GM21526 (cell line): ENCODE results near the gene TFB1M.

Source experiments
- ATAC-seq: cut with Tn5 transposase; IDR thresholded peaks from one replicate; pipeline ENCODE4 v1.9.1; 2021; ENCODE audit warnings: moderate library complexity; ENCODE audit not compliant: unreplicated experiment, low FRiP score

The TFB1M gene

GRCh38 chr6:155267411-155267810, 46.9 kb downstream of the TFB1M start:
- ATAC-seq: no peak

DNA sequence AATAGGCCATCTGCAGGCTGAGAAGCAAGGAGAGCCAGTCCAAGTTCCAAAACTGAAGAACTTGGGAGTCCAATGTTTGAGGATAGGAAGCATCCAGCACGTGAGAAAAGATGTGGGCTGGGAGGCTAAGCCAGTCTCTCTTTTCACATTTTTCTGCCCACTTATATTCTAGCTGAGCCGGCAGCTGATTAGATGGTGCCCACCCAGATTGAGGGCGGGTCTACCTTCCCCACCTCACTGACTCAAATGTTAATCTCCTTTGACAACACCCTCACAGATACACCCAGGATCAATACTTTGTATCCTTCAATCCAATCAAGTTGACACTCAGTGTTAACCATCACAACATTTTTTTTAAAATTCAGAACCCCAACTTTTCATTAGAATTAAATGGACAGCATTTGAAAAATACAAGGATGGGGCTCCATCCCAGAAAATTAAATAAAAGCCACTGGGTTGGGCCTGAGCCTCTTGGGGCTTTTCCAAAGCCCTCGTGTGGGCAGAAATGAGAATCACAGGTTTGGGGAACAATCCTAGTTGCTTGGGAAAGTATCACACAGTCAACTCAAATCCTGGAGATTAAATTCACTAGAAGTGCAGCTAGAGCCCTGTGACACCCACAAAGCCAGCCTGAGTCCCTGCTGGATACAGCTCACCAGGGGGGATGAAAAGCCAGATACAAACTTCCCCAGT, 48.3 kb downstream of the TFB1M start:
- no peak for ATAC-seq

DNA sequence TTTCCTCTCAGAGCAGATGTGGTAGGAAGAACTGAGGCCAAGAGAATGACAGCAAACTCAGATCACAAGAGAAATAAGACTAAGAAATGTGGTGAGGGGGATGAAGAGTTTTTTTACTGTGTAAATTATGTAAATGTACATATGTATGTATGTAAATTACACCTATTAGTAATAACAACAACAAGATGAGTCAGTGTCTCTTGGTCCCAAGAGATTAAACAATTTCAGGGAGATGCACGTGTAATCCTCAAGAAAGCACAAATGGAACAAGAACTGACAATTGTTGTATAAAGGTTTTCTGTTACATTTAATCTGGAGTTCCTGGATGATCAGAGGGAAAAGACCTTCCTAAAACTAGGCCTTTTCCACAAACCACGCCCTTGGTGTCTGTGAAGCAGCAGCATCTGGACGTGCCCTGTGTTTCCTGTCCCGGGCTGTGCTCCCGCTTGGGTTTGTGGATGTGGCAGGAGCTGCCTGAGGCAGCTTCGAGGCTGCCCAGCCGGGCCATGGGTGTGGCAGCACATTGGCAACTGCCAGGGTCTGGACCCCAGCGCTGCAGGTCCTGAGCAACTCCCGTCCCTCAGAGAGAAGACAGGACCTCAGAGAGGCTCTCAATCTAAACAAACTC, 49.5 kb downstream of the TFB1M start:
- no peak for ATAC-seq

- no peak for ATAC-seq
These were observed 50.8 kb downstream of the TFB1M start, which contains the start of gene CLDN20 for GRCh38 chr6:155263373-155264063. Gene CLDN20 (plus strand): TSS chr6:155264013. CDS start chr6:155275720, 11,707 bp downstream.

DNA sequence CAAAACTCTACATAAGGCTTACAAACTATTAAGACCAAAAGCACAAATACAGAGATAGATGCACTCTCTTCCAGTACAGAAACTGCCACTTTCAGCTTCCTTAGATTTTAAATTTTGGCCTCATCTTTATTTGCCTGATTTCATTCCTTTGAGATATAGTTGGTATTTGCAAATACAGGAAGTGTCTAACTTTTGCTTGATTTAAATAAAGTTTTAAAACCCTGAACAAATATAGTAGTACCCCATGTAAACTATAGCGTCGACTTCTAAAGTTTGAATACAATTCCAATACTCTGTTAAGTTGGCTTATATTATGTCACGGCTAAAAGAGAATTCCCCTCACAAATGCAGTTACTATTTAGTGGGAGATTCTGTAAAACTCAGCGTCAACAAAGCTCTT, 51.6 kb downstream of the TFB1M start:
- no peak for ATAC-seq

DNA sequence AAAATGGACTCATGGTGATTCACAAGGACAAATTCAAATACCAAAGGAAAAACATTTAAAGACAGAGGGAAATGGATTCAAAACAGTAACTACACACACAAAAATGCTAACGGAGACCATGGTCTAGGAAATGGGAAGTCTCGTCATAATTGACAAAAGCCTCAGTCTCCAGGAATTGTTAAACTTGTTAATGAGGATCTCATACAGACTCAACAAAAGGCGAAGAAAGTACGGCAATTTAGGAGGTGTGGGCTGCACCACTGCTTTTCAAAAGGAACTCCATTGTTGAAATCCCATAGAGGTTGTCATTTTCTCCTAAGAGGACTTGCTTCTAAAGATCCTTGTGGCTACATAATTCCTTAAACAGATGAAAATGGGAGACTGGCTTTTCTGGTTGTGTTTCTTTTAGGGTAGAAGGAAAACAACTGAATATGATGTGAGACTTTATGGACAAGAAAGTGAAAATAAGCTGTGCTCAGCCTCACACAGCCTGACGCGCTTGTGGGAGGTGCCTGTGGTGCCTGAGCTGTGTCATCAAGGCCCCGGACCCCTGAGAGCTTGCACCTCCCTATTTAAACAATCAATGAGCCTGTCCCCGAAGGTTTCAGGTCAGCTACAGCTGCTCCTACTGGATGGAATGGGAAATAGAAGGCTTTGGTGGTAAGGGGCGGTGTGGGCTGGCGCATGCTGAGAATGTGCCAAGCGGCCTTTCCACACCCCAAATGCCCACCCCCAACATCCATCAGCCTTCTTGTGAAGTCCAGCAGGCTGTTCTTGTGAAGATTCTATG, 53.0 kb downstream of the TFB1M start:
- no peak for ATAC-seq

GRCh38 chr6:155260686-155261085, 53.6 kb downstream of the TFB1M start:
- ATAC-seq: peak; percentile 62

GRCh38 chr6:155259897-155260296, 54.4 kb downstream of the TFB1M start:
- no peak for ATAC-seq

GRCh38 chr6:155259204-155259603, 55.1 kb downstream of the TFB1M start:
- no peak for ATAC-seq

DNA sequence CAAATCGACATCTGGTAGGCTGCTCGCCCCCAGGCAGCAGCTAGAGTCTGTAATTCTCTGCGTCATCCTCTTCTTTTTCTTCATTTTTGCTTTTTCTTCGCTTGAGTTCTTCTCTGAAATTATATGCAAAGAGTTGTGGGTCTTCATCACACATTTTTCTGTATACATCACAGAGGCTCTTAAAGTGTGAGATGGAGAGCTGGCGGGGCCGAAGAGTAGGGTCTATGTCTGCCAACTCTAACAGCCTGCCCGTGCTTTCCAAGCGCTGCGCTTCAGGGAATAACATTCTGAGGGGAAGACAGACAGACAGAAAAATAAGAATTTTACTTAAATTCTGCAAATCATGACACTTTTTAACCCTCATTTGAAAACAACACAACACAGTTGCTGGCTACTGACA, 56.5 kb downstream of the TFB1M start:
- no peak for ATAC-seq

- ATAC-seq: no peak
These were observed 58.0 kb downstream of the TFB1M start for GRCh38 chr6:155256122-155256795.

GRCh38 chr6:155254139-155254538, 60.1 kb downstream of the TFB1M start:
- no peak for ATAC-seq

GRCh38 chr6:155253337-155253736, 60.9 kb downstream of the TFB1M start:
- no peak for ATAC-seq

DNA sequence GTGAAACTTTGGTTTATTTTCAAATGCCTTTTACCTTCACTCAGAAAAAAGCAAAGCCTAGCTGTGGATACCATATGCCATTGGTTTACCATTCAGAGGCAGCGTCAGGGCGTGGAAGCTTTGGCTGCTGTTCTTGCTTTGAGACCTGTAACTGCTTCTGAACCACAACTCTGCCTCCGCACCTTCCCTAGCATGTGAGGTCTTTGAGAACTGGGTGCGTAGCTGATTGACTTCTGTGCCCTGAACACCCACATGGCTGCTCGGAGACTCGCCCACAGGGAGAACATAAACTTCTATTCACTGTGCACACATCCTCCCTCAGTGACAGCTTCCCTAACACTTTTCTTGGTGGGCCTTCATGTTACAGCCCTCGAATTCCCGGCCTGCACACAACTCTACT, 61.7 kb downstream of the TFB1M start:
- no peak for ATAC-seq

GRCh38 chr6:155250701-155251381, 63.4 kb downstream of the TFB1M start:
- ATAC-seq: no peak

- ATAC-seq: peak; percentile 74
These were observed 66.0 kb downstream of the TFB1M start for GRCh38 chr6:155248008-155249001.

GRCh38 chr6:155247618-155248007, 66.7 kb downstream of the TFB1M start:
- no peak for ATAC-seq

DNA sequence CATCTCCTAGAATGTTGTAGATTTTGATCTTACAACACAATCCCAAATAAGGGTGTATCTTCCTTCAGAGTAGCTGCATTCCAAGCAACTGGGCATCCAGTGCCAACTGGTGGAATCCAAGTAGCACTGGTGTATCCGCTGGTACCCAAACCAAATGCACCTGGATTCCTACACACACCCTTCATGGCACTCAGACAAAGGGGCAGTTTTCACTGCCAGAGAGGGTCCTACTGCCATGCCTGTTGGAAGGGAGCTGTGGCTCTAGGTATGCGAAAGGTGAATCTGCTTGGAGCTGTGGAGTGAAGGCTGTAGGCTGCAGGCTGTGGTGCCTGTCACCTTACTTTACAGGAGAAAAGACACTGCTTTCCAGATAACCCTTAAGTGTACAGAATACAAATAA, 67.5 kb downstream of the TFB1M start:
- no peak for ATAC-seq

DNA sequence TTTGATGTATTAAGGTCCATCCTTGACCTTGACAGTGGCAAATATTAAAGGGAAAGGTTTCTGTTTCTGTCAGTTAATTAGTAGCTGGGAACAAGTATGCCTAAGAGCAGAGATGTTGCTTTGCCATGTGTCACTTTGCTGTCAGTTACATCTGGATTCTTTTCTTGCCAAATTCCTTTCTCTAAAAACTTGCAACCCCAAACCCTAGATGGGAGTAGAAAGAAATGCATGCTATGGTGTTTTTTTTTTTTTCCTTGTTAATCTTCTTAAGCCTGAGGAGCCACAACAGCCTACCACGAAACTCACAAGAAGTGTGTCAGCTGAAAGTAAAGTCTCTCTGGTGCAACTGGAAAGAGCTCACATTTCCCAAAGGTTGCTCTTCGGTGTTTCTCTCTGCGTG, 68.5 kb downstream of the TFB1M start:
- no peak for ATAC-seq
